ENCODE data around the gene PXK. TPM values are rescaled to one million over a fixed set of nuclear protein-coding genes. Genes with fewer than 3 reads are reported as not detected.
"Not testable (repeated sequence)": the region's sequence is repeated elsewhere in the genome, so short reads cannot be mapped to it uniquely, and the experiment has no call there.

The PXK gene
- polyA plus RNA-seq, 1 donor, result 17.2 TPM

- Histone ChIP-seq H3K4me1 (ENCODE audit: control insufficient read depth, insufficient read depth, low read length) (no peaks in the 10 kb centered on the region), H3K27me3 (ENCODE audit: control insufficient read depth, insufficient read depth, low read length) (peaks cover 9% of the 10 kb centered on the region), H3K9me3 (ENCODE audit: control insufficient read depth, low read depth, low read length) (no peaks in the 10 kb centered on the region), H3K36me3 (ENCODE audit: control insufficient read depth, insufficient read depth, low read length) (no peaks in the 10 kb centered on the region), H3K27ac (ENCODE audit: low read length) (no peak overlapping the region), H3K4me3 (ENCODE audit: low read length) (peak overlapping the region; percentile 62)
- DNase-seq, result no peak
- WGBS (ENCODE audit: insufficient coverage, low lambda C conversion rate), result 10% methylated on average over 2 of the region's 4 CpGs
These were observed 1.3 kb downstream of the PXK start for GRCh38 chr3:58334013-58334321.

- WGBS (ENCODE audit: insufficient coverage, low lambda C conversion rate), result no CpG with 5 or more reads among the region's 1 CpG
- DNase-seq, result no peak
These were observed 1.8 kb downstream of the PXK start for GRCh38 chr3:58334506-58334884.

GRCh38 chr3:58335652-58335947 lies 2.9 kb downstream of the PXK start:
- no peaks in the 10 kb centered on the region for H3K36me3 ChIP-seq (ENCODE audit: control insufficient read depth, insufficient read depth, low read length)
- H3K9me3 ChIP-seq (ENCODE audit: control insufficient read depth, low read depth, low read length), result no peaks in the 10 kb centered on the region
- H3K4me1 ChIP-seq (ENCODE audit: control insufficient read depth, insufficient read depth, low read length), result no peaks in the 10 kb centered on the region
- no peak overlapping the region for H3K27ac ChIP-seq (ENCODE audit: low read length)
- H3K27me3 ChIP-seq (ENCODE audit: control insufficient read depth, insufficient read depth, low read length), result peaks cover 9% of the 10 kb centered on the region
- no peak overlapping the region for H3K4me3 ChIP-seq (ENCODE audit: low read length)
- WGBS (ENCODE audit: insufficient coverage, low lambda C conversion rate), result no CpG with 5 or more reads among the region's 1 CpG
- no peak for DNase-seq

More at GRCh38 chr3:58334506-58334884, 1.8 kb downstream of the PXK start:
- Histone ChIP-seq H3K36me3 (ENCODE audit: control insufficient read depth, insufficient read depth, low read length) (no peaks in the 10 kb centered on the region), H3K27ac (ENCODE audit: low read length) (no peak overlapping the region), H3K4me1 (ENCODE audit: control insufficient read depth, insufficient read depth, low read length) (no peaks in the 10 kb centered on the region), H3K4me3 (ENCODE audit: low read length) (no peak overlapping the region), H3K9me3 (ENCODE audit: control insufficient read depth, low read depth, low read length) (no peaks in the 10 kb centered on the region), H3K27me3 (ENCODE audit: control insufficient read depth, insufficient read depth, low read length) (peaks cover 9% of the 10 kb centered on the region)

DNA sequence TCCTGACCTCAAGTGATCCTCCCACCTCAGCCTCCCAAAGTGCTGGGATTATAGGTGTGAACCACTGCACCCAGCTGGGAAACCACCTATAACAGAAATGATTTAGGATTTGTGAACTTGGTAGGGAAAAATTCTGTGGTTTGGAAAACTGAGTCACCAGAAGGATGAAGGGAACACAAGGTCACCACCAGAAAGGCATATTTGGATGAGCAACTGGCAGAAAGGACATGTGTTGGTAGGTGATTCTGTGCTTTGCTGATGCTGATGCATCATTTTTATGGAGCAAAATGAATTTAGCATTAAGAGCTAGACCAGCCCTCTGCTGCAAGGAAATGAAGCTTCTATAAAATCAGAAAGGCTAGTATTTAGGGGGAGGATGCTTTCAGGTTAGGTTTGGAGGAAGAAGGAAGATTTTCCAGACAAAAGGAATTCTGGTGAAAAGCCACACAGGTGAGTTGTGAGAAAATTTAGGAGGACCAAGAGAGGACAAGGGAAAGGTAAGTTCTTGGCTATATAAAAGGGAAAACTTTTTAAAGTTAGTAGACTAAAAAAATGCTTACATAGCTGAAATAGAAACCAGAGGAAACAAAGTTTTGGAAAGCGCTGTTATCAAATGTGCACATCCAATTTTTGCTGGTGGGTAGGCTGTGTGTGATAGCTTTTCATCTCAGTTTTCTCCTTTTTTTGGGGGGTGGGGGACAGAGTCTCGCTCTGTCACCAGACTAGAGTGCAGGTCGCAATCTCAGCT lies 3.6 kb downstream of the PXK start:
- H3K4me1 ChIP-seq (ENCODE audit: control insufficient read depth, insufficient read depth, low read length), result no peaks in the 10 kb centered on the region
- DNase-seq, result no peak
- no CpG with 5 or more reads among the region's 3 CpGs for WGBS (ENCODE audit: insufficient coverage, low lambda C conversion rate)

GRCh38 chr3:58337190-58337589 lies 4.5 kb downstream of the PXK start:
- WGBS (ENCODE audit: insufficient coverage, low lambda C conversion rate), result no CpG with 5 or more reads among the region's 1 CpG
- Histone ChIP-seq H3K27me3 (ENCODE audit: control insufficient read depth, insufficient read depth, low read length) (peaks cover 3% of the 10 kb centered on the region), H3K9me3 (ENCODE audit: control insufficient read depth, low read depth, low read length) (no peaks in the 10 kb centered on the region), H3K36me3 (ENCODE audit: control insufficient read depth, insufficient read depth, low read length) (no peaks in the 10 kb centered on the region), H3K27ac (ENCODE audit: low read length) (no peak overlapping the region), H3K4me1 (ENCODE audit: control insufficient read depth, insufficient read depth, low read length) (no peaks in the 10 kb centered on the region), H3K4me3 (ENCODE audit: low read length) (no peak overlapping the region)
- no peak for DNase-seq

More for the DNA sequence above, 3.6 kb downstream of the PXK start:
- Histone ChIP-seq H3K27me3 (ENCODE audit: control insufficient read depth, insufficient read depth, low read length) (peaks cover 9% of the 10 kb centered on the region), H3K9me3 (ENCODE audit: control insufficient read depth, low read depth, low read length) (no peaks in the 10 kb centered on the region), H3K27ac (ENCODE audit: low read length) (no peak overlapping the region), H3K36me3 (ENCODE audit: control insufficient read depth, insufficient read depth, low read length) (no peaks in the 10 kb centered on the region), H3K4me3 (ENCODE audit: low read length) (no peak overlapping the region)

DNA sequence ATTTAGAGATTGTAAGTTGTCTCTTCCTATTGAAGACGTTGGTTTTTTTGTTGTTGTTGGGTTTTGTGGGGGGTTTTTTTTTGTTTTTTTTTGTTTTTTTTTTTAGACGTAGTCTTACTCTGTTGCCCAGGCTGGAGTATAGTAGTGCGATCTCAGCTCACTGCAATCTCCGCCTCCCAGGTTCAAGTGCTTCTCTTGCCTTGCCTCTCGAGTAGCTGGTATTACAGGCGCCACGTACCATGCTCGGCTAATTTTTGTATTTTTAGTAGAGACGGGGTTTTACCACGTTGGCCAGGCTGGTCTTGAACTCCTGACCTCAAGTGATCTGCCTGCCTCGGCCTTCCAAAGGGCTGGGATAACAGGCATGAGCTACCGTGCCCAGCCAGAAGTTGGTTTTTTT lies 6.5 kb downstream of the PXK start:
- H3K4me3 ChIP-seq (ENCODE audit: low read length); H3K9me3 ChIP-seq (ENCODE audit: control insufficient read depth, low read depth, low read length); H3K36me3 ChIP-seq (ENCODE audit: control insufficient read depth, insufficient read depth, low read length); H3K4me1 ChIP-seq (ENCODE audit: control insufficient read depth, insufficient read depth, low read length); H3K27ac ChIP-seq (ENCODE audit: low read length); H3K27me3 ChIP-seq (ENCODE audit: control insufficient read depth, insufficient read depth, low read length); DNase-seq: not testable (repeated sequence)
- WGBS (ENCODE audit: insufficient coverage, low lambda C conversion rate), result no CpG with 5 or more reads among the region's 12 CpGs

DNA sequence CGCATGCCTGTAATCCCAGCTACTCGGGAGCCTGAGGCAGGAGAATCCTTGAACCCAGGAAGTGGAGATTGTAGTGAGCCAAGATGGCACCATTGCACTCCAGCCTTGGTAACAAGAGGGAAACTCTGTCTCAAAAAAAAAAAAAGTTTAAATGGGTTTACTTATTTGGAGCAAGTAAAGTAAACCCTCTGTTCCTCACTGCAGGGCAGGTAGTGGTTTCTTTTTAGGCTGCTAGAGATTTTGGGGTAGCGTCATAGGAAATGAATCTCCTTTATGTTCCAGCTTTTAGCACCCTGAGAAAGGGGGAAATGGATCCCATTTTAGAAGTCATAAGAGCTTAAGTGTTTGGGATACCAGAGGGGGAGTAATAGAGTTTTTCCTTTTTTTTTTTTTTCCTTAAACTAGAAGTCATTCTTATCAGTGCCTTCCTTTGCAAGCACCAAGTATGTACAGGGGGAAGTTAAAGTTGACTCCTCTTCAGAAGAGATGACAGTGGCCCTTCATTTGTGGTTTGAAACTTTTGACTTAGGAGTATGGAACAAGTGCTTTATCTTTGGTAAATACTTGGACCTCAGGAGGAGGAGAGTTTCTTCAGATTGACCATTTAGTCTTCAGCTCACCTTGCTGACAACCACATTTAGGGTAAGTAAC lies 8.0 kb downstream of the PXK start:
- no peaks in the 10 kb centered on the region for H3K9me3 ChIP-seq (ENCODE audit: control insufficient read depth, low read depth, low read length)
- no CpG with 5 or more reads among the region's 3 CpGs for WGBS (ENCODE audit: insufficient coverage, low lambda C conversion rate)

GRCh38 chr3:58341376-58341775 lies 8.7 kb downstream of the PXK start:
- no peaks in the 10 kb centered on the region for H3K27me3 ChIP-seq (ENCODE audit: control insufficient read depth, insufficient read depth, low read length)
- no peak overlapping the region for H3K4me3 ChIP-seq (ENCODE audit: low read length)
- no peaks in the 10 kb centered on the region for H3K4me1 ChIP-seq (ENCODE audit: control insufficient read depth, insufficient read depth, low read length)
- no peak for DNase-seq
- H3K9me3 ChIP-seq (ENCODE audit: control insufficient read depth, low read depth, low read length), result no peaks in the 10 kb centered on the region
- no peaks in the 10 kb centered on the region for H3K36me3 ChIP-seq (ENCODE audit: control insufficient read depth, insufficient read depth, low read length)
- no CpG with 5 or more reads among the region's 3 CpGs for WGBS (ENCODE audit: insufficient coverage, low lambda C conversion rate)
- no peak overlapping the region for H3K27ac ChIP-seq (ENCODE audit: low read length)

More for the DNA sequence above, 8.0 kb downstream of the PXK start:
- Histone ChIP-seq H3K27me3 (ENCODE audit: control insufficient read depth, insufficient read depth, low read length) (no peaks in the 10 kb centered on the region), H3K4me1 (ENCODE audit: control insufficient read depth, insufficient read depth, low read length) (no peaks in the 10 kb centered on the region), H3K36me3 (ENCODE audit: control insufficient read depth, insufficient read depth, low read length) (no peaks in the 10 kb centered on the region), H3K4me3 (ENCODE audit: low read length) (no peak overlapping the region), H3K27ac (ENCODE audit: low read length) (no peak overlapping the region)
- no peak for DNase-seq

GRCh38 chr3:58342676-58343075 lies 10.0 kb downstream of the PXK start:
- no CpG with 5 or more reads among the region's 5 CpGs for WGBS (ENCODE audit: insufficient coverage, low lambda C conversion rate)
- Histone ChIP-seq H3K27ac (ENCODE audit: low read length) (no peak overlapping the region), H3K27me3 (ENCODE audit: control insufficient read depth, insufficient read depth, low read length) (no peaks in the 10 kb centered on the region), H3K4me1 (ENCODE audit: control insufficient read depth, insufficient read depth, low read length) (no peaks in the 10 kb centered on the region), H3K9me3 (ENCODE audit: control insufficient read depth, low read depth, low read length) (no peaks in the 10 kb centered on the region), H3K36me3 (ENCODE audit: control insufficient read depth, insufficient read depth, low read length) (no peaks in the 10 kb centered on the region), H3K4me3 (ENCODE audit: low read length) (no peak overlapping the region)
- peak in 1 of 2 donors; percentile 49 for DNase-seq

DNA sequence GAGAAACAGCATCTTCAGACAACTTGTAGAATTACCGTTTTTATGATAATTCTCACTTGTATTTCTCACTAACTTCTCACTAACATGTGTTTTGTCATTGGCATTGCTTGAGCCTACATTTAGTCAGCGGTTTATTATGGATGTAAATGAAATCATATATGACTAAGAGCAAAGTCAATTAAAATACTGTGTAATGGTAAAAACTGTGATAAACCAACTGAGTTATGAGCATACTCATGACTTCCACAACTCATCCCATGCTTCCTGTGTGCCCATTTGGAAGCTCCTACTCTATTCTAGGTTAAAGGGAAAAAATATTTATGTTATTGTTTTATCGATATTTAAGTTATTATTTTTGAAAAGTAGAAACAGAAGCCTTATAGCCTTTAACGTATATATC lies 12.8 kb downstream of the PXK start:
- Histone ChIP-seq H3K4me1 (ENCODE audit: control insufficient read depth, insufficient read depth, low read length) (no peaks in the 10 kb centered on the region), H3K27me3 (ENCODE audit: control insufficient read depth, insufficient read depth, low read length) (no peaks in the 10 kb centered on the region), H3K4me3 (ENCODE audit: low read length) (no peak overlapping the region), H3K27ac (ENCODE audit: low read length) (no peak overlapping the region), H3K36me3 (ENCODE audit: control insufficient read depth, insufficient read depth, low read length) (no peaks in the 10 kb centered on the region), H3K9me3 (ENCODE audit: control insufficient read depth, low read depth, low read length) (no peaks in the 10 kb centered on the region)
- no peak for DNase-seq
- 100% methylated on average over 3 of the region's 4 CpGs for WGBS (ENCODE audit: insufficient coverage, low lambda C conversion rate)

DNA sequence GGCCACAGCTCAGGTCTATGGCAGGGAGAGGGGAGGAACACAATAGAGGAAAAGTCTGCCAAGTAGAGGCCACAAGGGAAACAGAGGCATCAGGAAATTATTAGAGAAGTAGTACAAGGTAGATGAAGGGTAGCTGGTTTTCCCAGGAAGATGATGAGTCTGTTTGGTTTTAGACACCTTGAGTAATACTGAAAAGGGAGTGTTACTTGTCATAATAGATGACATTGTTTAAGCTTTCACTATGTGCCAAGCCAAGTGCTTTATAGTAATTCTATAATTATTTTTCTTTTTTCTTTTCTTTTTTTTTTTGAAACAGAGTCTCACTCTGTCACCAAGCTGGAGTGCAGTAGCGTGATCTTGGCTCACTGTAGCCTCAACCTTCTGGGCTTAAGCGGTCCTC lies 13.7 kb downstream of the PXK start:
- Histone ChIP-seq H3K36me3 (ENCODE audit: control insufficient read depth, insufficient read depth, low read length) (no peaks in the 10 kb centered on the region), H3K4me3 (ENCODE audit: low read length) (no peak overlapping the region), H3K27me3 (ENCODE audit: control insufficient read depth, insufficient read depth, low read length) (no peaks in the 10 kb centered on the region), H3K9me3 (ENCODE audit: control insufficient read depth, low read depth, low read length) (no peaks in the 10 kb centered on the region), H3K27ac (ENCODE audit: low read length) (no peak overlapping the region), H3K4me1 (ENCODE audit: control insufficient read depth, insufficient read depth, low read length) (no peaks in the 10 kb centered on the region)
- DNase-seq, result no peak
- WGBS (ENCODE audit: insufficient coverage, low lambda C conversion rate), result no CpG with 5 or more reads among the region's 2 CpGs
